ENCODE results near the gene AIRE.

AIRE gene

DNA sequence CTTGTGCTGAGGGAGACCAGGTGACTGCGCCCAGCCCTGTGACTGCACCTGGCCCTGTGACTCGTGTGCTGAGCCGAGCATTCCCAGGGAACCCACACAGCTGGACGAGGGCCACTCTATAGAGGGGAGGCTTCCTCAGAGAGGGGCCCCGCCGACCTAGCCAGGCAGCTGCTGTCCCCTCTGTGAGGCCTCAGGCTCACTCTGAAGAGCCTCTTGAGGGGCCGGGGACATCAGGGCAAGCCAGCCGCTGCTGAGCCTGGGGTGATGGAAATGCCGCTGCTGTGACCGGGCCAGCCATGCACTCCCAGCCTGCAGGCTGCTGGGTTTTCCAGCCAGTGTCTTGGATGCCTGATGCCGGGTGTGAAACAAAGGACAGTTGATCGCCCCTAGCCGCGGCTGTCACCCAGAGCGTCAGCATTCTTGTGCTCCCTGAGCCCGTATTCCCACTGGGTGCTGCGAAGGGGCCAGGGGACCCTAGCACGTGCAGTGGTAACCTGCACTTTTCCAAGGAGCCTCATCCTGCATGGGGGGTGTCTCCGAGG is 31.6 kb downstream of the AIRE start:
- H3K4me3 ChIP-seq (ENCODE audit: low read depth, low read length): no peak overlapping the region
- no peak for TF ChIP-seq CTCF (IDR thresholded peaks at IDR 0.05; ENCODE audit: insufficient read depth, low read depth, low read length, missing control alignments)
- DNase-seq (ENCODE audit: low read depth): no peak

DNA sequence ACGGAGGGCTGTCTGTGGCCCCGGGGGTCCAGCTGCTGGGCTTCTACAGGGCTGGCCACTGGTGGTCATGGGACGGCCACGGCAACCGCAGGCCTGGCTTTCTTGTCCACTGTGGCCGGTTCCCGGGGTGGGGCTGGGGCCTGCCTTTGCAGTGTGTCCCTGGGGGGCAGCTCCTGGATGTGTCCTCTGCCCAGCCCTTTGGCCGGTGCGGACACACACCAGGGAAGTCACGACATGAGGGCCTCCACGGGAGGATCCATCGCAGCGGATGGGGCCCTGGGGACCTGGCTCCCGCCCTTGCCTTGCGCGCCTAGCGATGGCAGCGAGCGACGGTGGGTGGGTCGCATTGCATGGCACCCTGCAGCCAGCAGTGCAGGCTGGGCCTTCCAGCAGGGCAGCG is 32.2 kb downstream of the AIRE start:
- DNase-seq (ENCODE audit: low read depth): no peak
- no peak overlapping the region for H3K4me3 ChIP-seq (ENCODE audit: low read depth, low read length)
- TF ChIP-seq CTCF (IDR thresholded peaks at IDR 0.05; ENCODE audit: insufficient read depth, low read depth, low read length, missing control alignments): no peak

DNA sequence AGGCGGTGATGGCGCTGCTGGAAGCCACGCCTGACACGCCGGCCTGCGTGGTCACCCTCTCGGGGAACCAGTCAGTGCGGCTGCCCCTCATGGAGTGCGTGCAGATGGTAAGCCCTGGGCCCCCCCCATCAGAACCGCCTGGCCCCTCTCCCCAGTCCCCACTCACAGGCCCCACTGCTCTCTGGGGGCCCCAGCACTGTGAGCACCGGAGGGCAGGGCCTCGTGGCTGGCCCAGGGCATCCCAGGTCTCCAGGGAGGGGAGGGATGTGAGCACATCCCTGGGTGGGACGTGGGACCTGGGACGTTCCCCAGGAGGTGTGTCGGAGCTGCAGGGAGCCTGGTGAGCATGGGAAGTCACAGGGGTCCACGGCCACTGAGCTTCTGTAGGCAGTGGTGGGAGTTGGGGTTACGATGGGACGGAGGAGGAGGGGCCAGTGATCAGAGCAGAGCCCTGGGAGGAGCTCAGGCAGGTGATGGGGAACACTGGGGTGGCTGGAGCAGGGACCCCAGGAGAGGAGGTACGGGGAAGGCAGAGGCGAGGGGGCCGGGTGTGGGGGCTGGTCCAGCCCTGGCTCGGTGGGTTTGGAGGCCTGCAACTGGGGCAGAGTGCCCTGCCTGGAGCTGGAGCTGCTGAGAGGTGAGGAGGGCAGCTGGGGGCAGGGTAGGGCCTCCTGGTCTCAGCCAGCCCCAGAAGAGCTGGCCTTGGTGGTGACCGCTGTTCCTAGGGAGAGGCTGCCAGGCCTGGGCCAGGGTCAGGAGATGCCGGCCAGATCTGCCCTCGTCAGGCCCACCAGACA is 33.0 kb downstream of the AIRE start:
- no peak for DNase-seq (ENCODE audit: low read depth)
- no peak overlapping the region for H3K4me3 ChIP-seq (ENCODE audit: low read depth, low read length)
- TF ChIP-seq CTCF (IDR thresholded peaks at IDR 0.05; ENCODE audit: insufficient read depth, low read depth, low read length, missing control alignments): no peak

DNA sequence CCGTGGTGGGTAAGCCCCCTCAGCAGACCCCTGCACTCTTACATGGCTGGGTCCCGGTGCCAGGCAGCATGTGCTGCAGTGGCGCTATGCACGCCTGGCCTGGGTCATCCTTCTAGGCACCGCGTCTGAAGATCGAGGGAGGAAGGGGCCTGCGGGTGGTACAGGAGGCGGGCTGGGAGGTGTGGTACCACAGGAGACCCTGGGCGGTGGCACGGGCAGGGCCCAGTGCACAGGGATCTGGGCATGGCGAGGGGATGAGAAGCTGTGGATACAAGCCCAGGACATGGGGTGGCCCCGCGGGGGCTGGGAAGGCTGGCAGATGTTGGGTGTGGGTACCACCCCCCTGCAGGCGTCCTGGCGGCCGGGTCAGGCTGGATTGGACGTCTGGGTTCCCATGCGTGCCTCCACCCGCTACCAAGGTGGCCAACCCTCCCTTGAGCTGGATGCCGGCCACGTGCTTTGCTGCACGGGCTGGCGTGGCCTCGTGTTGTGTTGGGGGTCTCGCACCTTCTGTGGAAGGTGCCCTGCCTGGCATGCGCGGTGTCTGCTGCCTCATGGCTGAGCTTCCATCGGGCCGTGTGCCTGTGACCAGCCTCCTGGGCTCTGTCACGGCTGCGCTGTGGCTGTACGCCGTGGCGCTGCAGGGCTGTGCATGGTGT is 33.9 kb downstream of the AIRE start:
- TF ChIP-seq CTCF (IDR thresholded peaks at IDR 0.05; ENCODE audit: insufficient read depth, low read depth, low read length, missing control alignments): no peak
- H3K4me3 ChIP-seq (ENCODE audit: low read depth, low read length): no peak overlapping the region
- DNase-seq (ENCODE audit: low read depth): no peak

- no peak overlapping the region for H3K4me3 ChIP-seq (ENCODE audit: low read depth, low read length)
- no peak for DNase-seq (ENCODE audit: low read depth)
- TF ChIP-seq CTCF (IDR thresholded peaks at IDR 0.05; ENCODE audit: insufficient read depth, low read depth, low read length, missing control alignments): no peak
Observed at GRCh38 chr21:44320847-44321246, 35.2 kb downstream of the AIRE start.

DNA sequence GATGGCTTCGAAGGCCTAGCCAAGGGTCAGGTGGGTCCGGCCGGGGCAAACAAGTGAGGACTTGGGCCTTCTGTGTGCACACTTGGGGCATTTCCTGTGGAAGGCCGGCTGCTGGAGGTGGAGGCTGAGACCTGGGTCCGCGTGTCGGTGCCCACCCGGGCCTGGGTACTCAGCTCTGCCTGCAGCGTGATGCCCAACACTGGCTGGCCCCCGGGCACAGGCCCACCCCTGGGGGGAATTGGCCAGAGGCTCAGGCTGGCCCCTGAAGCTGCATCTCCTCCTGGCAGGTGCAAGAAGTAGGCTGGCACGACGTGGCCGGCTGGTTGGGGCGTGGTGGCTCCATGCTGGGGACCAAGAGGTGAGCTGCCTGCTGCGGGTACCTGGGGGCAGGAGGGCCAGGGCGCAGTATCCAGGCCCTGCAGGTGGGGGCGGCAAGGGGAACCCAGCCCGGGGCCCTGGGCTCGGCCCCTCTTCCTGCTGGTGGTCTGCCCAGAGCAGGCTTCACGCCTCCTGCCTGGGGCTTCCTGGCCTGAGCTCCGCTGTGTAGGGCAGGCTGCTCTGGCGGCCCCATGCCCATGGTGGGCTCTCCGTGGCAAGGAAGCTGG is 36.3 kb downstream of the AIRE start:
- DNase-seq (ENCODE audit: low read depth): no peak
- no peak overlapping the region for H3K4me3 ChIP-seq (ENCODE audit: low read depth, low read length)
- no peak for TF ChIP-seq CTCF (IDR thresholded peaks at IDR 0.05; ENCODE audit: insufficient read depth, low read depth, low read length, missing control alignments)
